Measurements from ENCODE around the gene AGAP1. TPM values are rescaled to one million over a fixed set of nuclear protein-coding genes. Genes with fewer than 3 reads are reported as not detected.

AGAP1 gene
- total RNA-seq, 1 experiment from 2014 or later, result 25.8 TPM

GRCh38 chr2:235898766-235899165 lies 404.9 kb downstream of the AGAP1 start:
- H3K23me2 ChIP-seq (ENCODE audit: insufficient read length, low read depth, low read length, poor library complexity, severe bottlenecking), result no peaks in the 10 kb centered on the region
- no peak overlapping the region for H2BK12ac ChIP-seq (ENCODE audit: insufficient read length, low read depth, low read length)
- H3K27me3 ChIP-seq (ENCODE audit: insufficient read depth, low read length), result no peaks in the 10 kb centered on the region
- Mint-ChIP-seq H3K4me1 (peaks cover 5% of the 10 kb centered on the region in 2 experiments), H3K4me3 (no peak overlapping the region), H3K36me3 (ENCODE audit: insufficient read depth in 1 of 3, low read depth in 3 of 3) (peaks cover 6 to 9% (median 8%) of the 10 kb centered on the region in 3 experiments), H3K27ac (no peak overlapping the region; a peak in 1 of 7 replicates), H3K9me3 (no peaks in the 10 kb centered on the region), H3K27me3 (ENCODE audit: low read depth) (peaks cover under 1% of the 10 kb centered on the region; the same call in 1 of the 2 replicates)
- no peak overlapping the region for H3K14ac ChIP-seq (ENCODE audit: insufficient read depth, low read length)
- no peaks in the 10 kb centered on the region for H3K9me3 ChIP-seq (ENCODE audit: control insufficient read depth, low read depth, low read length)
- H4K5ac ChIP-seq (ENCODE audit: insufficient read length, low read depth, low read length), result no peak overlapping the region
- H3K4ac ChIP-seq (ENCODE audit: low read depth, low read length), result no peak overlapping the region
- no peak overlapping the region for H3K18ac ChIP-seq (ENCODE audit: insufficient read length, low read depth, low read length)
- H3K79me2 ChIP-seq (ENCODE audit: insufficient read depth, low read length), result no peaks in the 10 kb centered on the region
- no peak overlapping the region for H4K8ac ChIP-seq (replicated peaks; ENCODE audit: insufficient read length, low read depth, low read length)
- H2BK15ac ChIP-seq (ENCODE audit: low read depth, low read length), result no peak overlapping the region
- no peak overlapping the region for H2BK20ac ChIP-seq (ENCODE audit: low read depth, low read length, poor library complexity, severe bottlenecking)
- no peak overlapping the region for H4K91ac ChIP-seq (ENCODE audit: insufficient read length, low read depth, low read length)
- no peak for TF ChIP-seq CTCF (conservative IDR thresholded peaks at IDR 0.05)
- no peak overlapping the region for H3K56ac ChIP-seq (ENCODE audit: insufficient read length, low read depth, low read length)
- no peak overlapping the region for H2BK120ac ChIP-seq (ENCODE audit: low read depth, low read length, poor library complexity, severe bottlenecking)
- H3K23ac ChIP-seq (ENCODE audit: insufficient read length, low read depth, low read length), result no peak overlapping the region
- no peaks in the 10 kb centered on the region for H4K20me1 ChIP-seq (ENCODE audit: control insufficient read depth, insufficient read depth, insufficient read length)
- H2AK5ac ChIP-seq (ENCODE audit: insufficient read length, low read length), result no peak overlapping the region
- no peak overlapping the region for H3K9ac ChIP-seq (ENCODE audit: extremely low read depth, insufficient read length, low read length)
- H3K27ac ChIP-seq (ENCODE audit: insufficient read length, low read depth, low read length), result no peak overlapping the region
- no peak overlapping the region for H3T11ph ChIP-seq (ENCODE audit: low read length)
- no CpG with 5 or more reads among the region's 4 CpGs for WGBS (ENCODE audit: extremely low coverage, insufficient read length, low lambda C conversion rate)
- no peak overlapping the region for H3K4me2 ChIP-seq (ENCODE audit: insufficient read depth, insufficient read length, low read length)
- no peak overlapping the region for H2BK5ac ChIP-seq (ENCODE audit: insufficient read length, low read length)
- no peak overlapping the region for H2AFZ ChIP-seq (ENCODE audit: low read length)
- no peaks in the 10 kb centered on the region for H3K79me1 ChIP-seq (ENCODE audit: insufficient read depth, low read depth, low read length, poor library complexity, severe bottlenecking)
- no peaks in the 10 kb centered on the region for H3K4me1 ChIP-seq (ENCODE audit: insufficient read depth, low read length)
- DNase-seq, result no peak

Measured in H9 (cell line).